HuH-7 (cell line): ENCODE measurements around the gene TULP4.

Experiments used
- DNase-seq: peaks from one replicate; pipeline ENCODE4 v3.0.0; 2011; ENCODE audit warnings: low spot score

The TULP4 gene

GRCh38 chr6:158358450-158359077 lies 46.3 kb downstream of the TULP4 start:
- DNase-seq = no peak

- no peak for DNase-seq
These were observed 48.8 kb downstream of the TULP4 start for GRCh38 chr6:158361068-158361467.

- DNase-seq = no peak
These were observed 49.9 kb downstream of the TULP4 start for GRCh38 chr6:158361961-158362669.

- DNase-seq = no peak
These were observed 54.1 kb downstream of the TULP4 start for GRCh38 chr6:158366363-158366762.

- no peak for DNase-seq
These were observed 55.6 kb downstream of the TULP4 start for GRCh38 chr6:158367816-158368215.

GRCh38 chr6:158369241-158369640 lies 57.0 kb downstream of the TULP4 start:
- no peak for DNase-seq

GRCh38 chr6:158370805-158371204 lies 58.5 kb downstream of the TULP4 start:
- DNase-seq = no peak

- DNase-seq = no peak
These were observed 59.0 kb downstream of the TULP4 start for GRCh38 chr6:158371261-158371660.

- no peak for DNase-seq
These were observed 60.3 kb downstream of the TULP4 start for GRCh38 chr6:158372574-158372973.

GRCh38 chr6:158373214-158373613 lies 60.9 kb downstream of the TULP4 start:
- DNase-seq = no peak

GRCh38 chr6:158374020-158374419 lies 61.8 kb downstream of the TULP4 start:
- no peak for DNase-seq

- DNase-seq = no peak
These were observed 64.4 kb downstream of the TULP4 start for GRCh38 chr6:158376631-158377081.

GRCh38 chr6:158377860-158378259 lies 65.6 kb downstream of the TULP4 start:
- no peak for DNase-seq

- no peak for DNase-seq
These were observed 67.1 kb downstream of the TULP4 start for GRCh38 chr6:158379336-158379735.

- DNase-seq = no peak
These were observed 68.9 kb downstream of the TULP4 start for GRCh38 chr6:158381214-158381613.

- no peak for DNase-seq
These were observed 70.2 kb downstream of the TULP4 start for GRCh38 chr6:158382491-158382890.

- no peak for DNase-seq
These were observed 70.8 kb downstream of the TULP4 start for GRCh38 chr6:158383057-158383456.

GRCh38 chr6:158383542-158383941 lies 71.3 kb downstream of the TULP4 start:
- DNase-seq = no peak

- DNase-seq = no peak
These were observed 72.4 kb downstream of the TULP4 start for GRCh38 chr6:158384671-158385110.

GRCh38 chr6:158387036-158387435 lies 74.8 kb downstream of the TULP4 start:
- no peak for DNase-seq

GRCh38 chr6:158387578-158387977 lies 75.3 kb downstream of the TULP4 start:
- DNase-seq = no peak

- DNase-seq = no peak
These were observed 76.5 kb downstream of the TULP4 start for GRCh38 chr6:158388727-158389126.

GRCh38 chr6:158389193-158389919 lies 77.1 kb downstream of the TULP4 start:
- no peak for DNase-seq
